Endodermal cell (in vitro differentiated cells): ENCODE data around the gene VPS37C. TPM values are rescaled to one million over a fixed set of nuclear protein-coding genes. Genes with fewer than 3 reads are reported as not detected.
A peak's percentile ranks its signal among the peaks of the same experiment; 100 is the strongest.

ENCODE experiments used
- DNase-seq: peaks from one replicate; pipeline ENCODE4 v3.0.0-alpha.2; 2017
- H3K27ac ChIP-seq: 2 replicates; pipeline ENCODE4 v1.5.1; 2013; ENCODE audit warnings: mild to moderate bottlenecking, low read depth, low read length, moderate library complexity
- H3K27me3 ChIP-seq: 2 replicates; pipeline ENCODE4 v1.6.1; 2013; ENCODE audit warnings: mild to moderate bottlenecking, low read length, moderate library complexity; ENCODE audit not compliant: insufficient read depth, control insufficient read depth, poor library complexity, severe bottlenecking
- H3K36me3 ChIP-seq: 2 replicates; pipeline ENCODE4 v1.7.0; 2013; ENCODE audit warnings: mild to moderate bottlenecking, low read length, moderate library complexity; ENCODE audit not compliant: control insufficient read depth, insufficient read depth
- H3K4me1 ChIP-seq: one replicate; pipeline ENCODE4 v1.7.0; 2013; ENCODE audit warnings: low read length; ENCODE audit not compliant: control insufficient read depth, insufficient read depth
- H3K4me3 ChIP-seq: 2 replicates; pipeline ENCODE4 v1.5.1; 2013; ENCODE audit warnings: mild to moderate bottlenecking, low read length, moderate library complexity
- H3K9ac ChIP-seq: 2 replicates; pipeline ENCODE4 v1.6.1; 2013; ENCODE audit warnings: mild to moderate bottlenecking, low read length, moderate library complexity; ENCODE audit not compliant: poor library complexity, severe bottlenecking; ENCODE audit errors: extremely low read depth
- H3K9me3 ChIP-seq: 2 replicates; pipeline ENCODE4 v1.6.1; 2013; ENCODE audit warnings: mild to moderate bottlenecking, low read length, moderate library complexity; ENCODE audit not compliant: control insufficient read depth
- H3K27ac Mint-ChIP-seq: 2 replicates; pipeline ENCODE4 v1.8.0; 2020; ENCODE audit warnings: mixed read lengths
- H3K27me3 Mint-ChIP-seq: 2 replicates; pipeline ENCODE4 v1.8.0; 2021; ENCODE audit warnings: mild to moderate bottlenecking, mixed read lengths; ENCODE audit not compliant: insufficient read depth
- H3K36me3 Mint-ChIP-seq: 2 replicates; pipeline ENCODE4 v1.8.0; 2020; ENCODE audit warnings: low read depth, mixed read lengths
- H3K4me1 Mint-ChIP-seq: 2 replicates; pipeline ENCODE4 v1.8.0; 2020; ENCODE audit warnings: mixed read lengths
- H3K4me3 Mint-ChIP-seq: 2 replicates; pipeline ENCODE4 v1.8.0; 2020; ENCODE audit warnings: mild to moderate bottlenecking, moderate library complexity, mixed read lengths
- H3K9me3 Mint-ChIP-seq: 2 replicates; pipeline ENCODE4 v1.8.0; 2020; ENCODE audit warnings: mild to moderate bottlenecking, mixed read lengths
- WGBS, 2 experiments: methylation state at CpG; one replicate each; pipeline versions ENCODE4 v1.1.5 to v1.1.7; 2013; ENCODE audit warnings: missing lambda C conversion rate in 2 of 2, mixed read lengths in 1 of 2; ENCODE audit not compliant: insufficient coverage in 1 of 2, insufficient read length in 1 of 2; 5-methylcytosine and 5-hydroxymethylcytosine counted together
- total RNA-seq, 2 donors: library from RNA; stranded (reverse); fragmentation: NEBNext Ultra II Directional in 1 of 2; extraction: Animal tissue kit (Norgen Biotek cat#: 25700) in 1 of 2; gene quantifications; 2 replicates in 1 of 2; 3 replicates in 1 of 2; pipeline ENCODE4 v1.2.1, GENCODE V29; 2021
- TF ChIP-seq, protein P1 (sequence below): fragments of 200-600 bp; sonication (generic); conservative IDR thresholded peaks from 2 replicates; pipeline ENCODE4 v1.5.0; 2021; ENCODE audit warnings: antibody characterized with exemption, mild to moderate bottlenecking

VPS37C gene
- total RNA-seq, 2 donors from 2014 or later, result 23.9 to 26.7 TPM

DNA sequence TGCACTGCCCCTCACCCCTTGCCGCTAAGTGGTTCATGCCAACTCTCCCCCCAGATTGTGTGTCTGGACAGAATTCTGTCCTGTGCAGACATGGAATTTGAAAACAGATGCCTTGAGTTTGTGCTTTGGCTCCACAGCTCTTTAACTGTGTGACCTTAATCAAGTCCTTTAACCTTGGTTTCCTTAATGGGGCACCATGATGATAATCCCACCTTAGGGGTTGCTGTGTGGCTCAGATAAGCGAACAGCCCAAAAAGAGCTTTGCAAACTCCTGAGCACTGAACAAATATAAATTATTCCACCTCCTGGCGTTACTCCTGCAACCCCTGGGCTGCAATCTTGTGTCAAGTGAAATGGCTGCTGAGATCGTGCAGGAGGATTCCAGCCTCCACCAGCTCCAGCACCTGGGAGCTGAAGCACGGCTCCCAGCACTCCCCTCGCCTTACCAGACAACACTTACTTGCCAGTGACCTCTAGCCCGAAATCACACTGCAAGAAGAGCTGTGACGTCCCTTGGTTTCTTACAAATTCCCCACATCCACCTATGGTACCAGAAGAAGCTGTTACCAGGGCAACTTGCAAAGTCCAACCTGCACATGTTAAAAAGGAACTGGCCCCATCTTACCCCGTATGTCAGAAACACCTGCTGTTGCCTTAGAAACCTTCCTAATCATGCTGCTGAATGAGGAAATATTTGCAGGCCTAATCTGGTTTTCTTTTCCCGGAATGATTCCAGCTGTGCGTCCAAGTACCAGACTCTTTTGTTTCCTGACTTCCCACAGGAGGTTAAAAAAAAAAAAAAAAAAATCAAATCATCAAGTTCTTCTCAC lies 13.2 kb downstream of the VPS37C start:
- Histone ChIP-seq H3K4me1 (peaks cover 21% of the 10 kb centered on the region), H3K9ac (no peak overlapping the region), H3K9me3 (no peaks in the 10 kb centered on the region), H3K27ac (peak overlapping the region; percentile 22), H3K36me3 (peaks cover 4% of the 10 kb centered on the region), H3K4me3 (no peak overlapping the region), H3K27me3 (no peaks in the 10 kb centered on the region)
- H3K4me3 Mint-ChIP-seq, result no peak overlapping the region
- H3K36me3 Mint-ChIP-seq, result peaks cover 6% of the 10 kb centered on the region
- TF ChIP-seq, protein P1, sequence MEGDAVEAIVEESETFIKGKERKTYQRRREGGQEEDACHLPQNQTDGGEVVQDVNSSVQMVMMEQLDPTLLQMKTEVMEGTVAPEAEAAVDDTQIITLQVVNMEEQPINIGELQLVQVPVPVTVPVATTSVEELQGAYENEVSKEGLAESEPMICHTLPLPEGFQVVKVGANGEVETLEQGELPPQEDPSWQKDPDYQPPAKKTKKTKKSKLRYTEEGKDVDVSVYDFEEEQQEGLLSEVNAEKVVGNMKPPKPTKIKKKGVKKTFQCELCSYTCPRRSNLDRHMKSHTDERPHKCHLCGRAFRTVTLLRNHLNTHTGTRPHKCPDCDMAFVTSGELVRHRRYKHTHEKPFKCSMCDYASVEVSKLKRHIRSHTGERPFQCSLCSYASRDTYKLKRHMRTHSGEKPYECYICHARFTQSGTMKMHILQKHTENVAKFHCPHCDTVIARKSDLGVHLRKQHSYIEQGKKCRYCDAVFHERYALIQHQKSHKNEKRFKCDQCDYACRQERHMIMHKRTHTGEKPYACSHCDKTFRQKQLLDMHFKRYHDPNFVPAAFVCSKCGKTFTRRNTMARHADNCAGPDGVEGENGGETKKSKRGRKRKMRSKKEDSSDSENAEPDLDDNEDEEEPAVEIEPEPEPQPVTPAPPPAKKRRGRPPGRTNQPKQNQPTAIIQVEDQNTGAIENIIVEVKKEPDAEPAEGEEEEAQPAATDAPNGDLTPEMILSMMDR, result no peak
- 78 to 81% methylated on average over 10 to 11 of the region's 11 CpGs for WGBS, 2 experiments
- H3K27me3 Mint-ChIP-seq, result no peaks in the 10 kb centered on the region
- peaks cover 54% of the 10 kb centered on the region for H3K4me1 Mint-ChIP-seq
- no peak overlapping the region for H3K27ac Mint-ChIP-seq
- H3K9me3 Mint-ChIP-seq, result no peaks in the 10 kb centered on the region
- DNase-seq, result no peak

DNA sequence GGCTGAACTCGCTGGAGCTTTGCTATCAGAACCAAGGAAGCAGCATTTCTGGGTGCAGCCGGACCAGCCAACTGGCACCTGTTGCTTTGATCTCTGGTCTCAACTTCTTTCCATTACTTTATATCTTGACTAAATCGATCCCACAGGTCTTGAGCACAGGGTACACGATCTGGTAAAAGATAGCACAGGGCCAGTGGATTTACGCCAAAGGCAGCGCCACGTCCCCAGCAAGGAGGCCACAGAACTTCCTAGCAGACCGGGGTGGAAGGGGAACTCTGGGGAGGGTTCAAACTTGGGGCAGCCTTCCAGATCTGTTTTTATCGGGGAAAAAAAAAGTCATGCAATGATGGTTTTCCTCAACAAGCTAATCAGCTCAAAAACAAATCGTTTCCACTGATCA lies 14.0 kb downstream of the VPS37C start:
- peaks cover 8% of the 10 kb centered on the region for H3K36me3 Mint-ChIP-seq
- no peak overlapping the region for H3K9ac ChIP-seq

DNA sequence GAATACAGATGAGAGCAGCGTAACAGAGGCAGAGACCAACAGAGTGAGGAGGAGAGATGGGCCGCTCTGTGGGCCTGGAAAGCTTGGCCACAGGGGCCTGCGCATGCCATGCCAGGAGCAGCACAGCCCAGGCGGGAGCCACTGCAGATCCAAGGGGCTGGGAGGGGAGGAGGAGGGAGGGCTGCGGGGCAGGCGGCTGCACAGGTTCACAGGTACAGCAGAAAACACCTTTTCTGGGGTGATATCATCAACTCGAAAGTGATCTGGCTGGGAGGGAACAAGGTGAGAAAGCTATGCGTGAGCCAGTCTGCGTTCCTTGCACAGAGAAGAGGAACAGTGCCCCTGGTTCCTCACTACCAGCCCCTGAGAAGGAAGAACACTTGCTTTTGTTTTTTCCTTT lies 14.8 kb downstream of the VPS37C start:
- H3K9me3 ChIP-seq, result no peaks in the 10 kb centered on the region
- peaks cover 4% of the 10 kb centered on the region for H3K36me3 ChIP-seq
- H3K4me3 Mint-ChIP-seq, result no peak overlapping the region
- H3K27me3 ChIP-seq, result no peaks in the 10 kb centered on the region
- TF ChIP-seq, protein P1, result no peak
- peaks cover 10% of the 10 kb centered on the region for H3K4me1 ChIP-seq
- no peaks in the 10 kb centered on the region for H3K9me3 Mint-ChIP-seq
- no peak overlapping the region for H3K4me3 ChIP-seq
- H3K27me3 Mint-ChIP-seq, result no peaks in the 10 kb centered on the region
- no peak overlapping the region for H3K27ac ChIP-seq
- H3K9ac ChIP-seq, result no peak overlapping the region
- H3K27ac Mint-ChIP-seq, result no peak overlapping the region
- peaks cover 39% of the 10 kb centered on the region for H3K4me1 Mint-ChIP-seq
- H3K36me3 Mint-ChIP-seq, result peaks cover 9% of the 10 kb centered on the region
- 90 to 96% methylated on average over 5 to 9 of the region's 9 CpGs for WGBS, 2 experiments
- DNase-seq, result no peak

More for the DNA sequence above, 14.0 kb downstream of the VPS37C start:
- Histone ChIP-seq H3K4me3 (no peak overlapping the region), H3K36me3 (peaks cover 4% of the 10 kb centered on the region), H3K27ac (no peak overlapping the region), H3K9me3 (no peaks in the 10 kb centered on the region), H3K27me3 (no peaks in the 10 kb centered on the region), H3K4me1 (peaks cover 16% of the 10 kb centered on the region)
- H3K4me1 Mint-ChIP-seq, result peaks cover 47% of the 10 kb centered on the region
- TF ChIP-seq, protein P1, result no peak
- no peak for DNase-seq
- no peaks in the 10 kb centered on the region for H3K9me3 Mint-ChIP-seq
- no peak overlapping the region for H3K27ac Mint-ChIP-seq
- 95 to 98% methylated on average over 7 to 10 of the region's 10 CpGs for WGBS, 2 experiments
- H3K27me3 Mint-ChIP-seq, result no peaks in the 10 kb centered on the region
- no peak overlapping the region for H3K4me3 Mint-ChIP-seq
